Type B pancreatic cell (in vitro differentiated cells): ENCODE results near the gene WDFY2. TPM values are rescaled to one million over a fixed set of nuclear protein-coding genes. Genes with fewer than 3 reads are reported as not detected.
"Not testable (repeated sequence)": the region's sequence is repeated elsewhere in the genome, so short reads cannot be mapped to it uniquely, and the experiment has no call there.

Experiments
- DNase-seq: peaks from one replicate; pipeline ENCODE4 v3.0.0; 2021; ENCODE audit warnings: mixed read lengths; ENCODE audit not compliant: unreplicated experiment; ENCODE audit errors: extremely low spot score
- H3K27ac Mint-ChIP-seq: 2 replicates; pipeline ENCODE4 v1.8.0; 2021; ENCODE audit warnings: mild to moderate bottlenecking, mixed read lengths
- H3K27me3 Mint-ChIP-seq: 2 replicates; pipeline ENCODE4 v1.8.0; 2021; ENCODE audit warnings: mixed read lengths
- H3K36me3 Mint-ChIP-seq: 2 replicates; pipeline ENCODE4 v1.8.0; 2021; ENCODE audit warnings: mixed read lengths
- H3K4me1 Mint-ChIP-seq: one replicate; pipeline ENCODE4 v1.8.0; 2021; ENCODE audit warnings: mixed read lengths; ENCODE audit not compliant: unreplicated experiment
- H3K4me3 Mint-ChIP-seq: 2 replicates; pipeline ENCODE4 v1.8.0; 2021; ENCODE audit warnings: mild to moderate bottlenecking, mixed read lengths
- H3K9me3 Mint-ChIP-seq: 2 replicates; pipeline ENCODE4 v1.8.0; 2021; ENCODE audit warnings: mixed read lengths
- CTCF ChIP-seq: fragments of 200-600 bp; sonication (generic); conservative IDR thresholded peaks from 2 replicates; pipeline ENCODE4 v1.5.0; 2021; ENCODE audit warnings: antibody characterized with exemption, mild to moderate bottlenecking
- total RNA-seq: library from RNA; stranded (reverse); gene quantifications from 2 replicates; pipeline ENCODE4 v1.2.1, GENCODE V29; 2021; ENCODE audit warnings: low replicate concordance

Gene WDFY2
- total RNA-seq, 1 donor from 2014 or later: 20.3 TPM

- Mint-ChIP-seq H3K4me3 (peak overlapping the region; percentile 11), H3K4me1 (peaks cover 37% of the 10 kb centered on the region), H3K36me3 (no peaks in the 10 kb centered on the region), H3K9me3 (no peaks in the 10 kb centered on the region), H3K27ac (peak overlapping the region; percentile 40), H3K27me3 (no peaks in the 10 kb centered on the region)
- no peak for DNase-seq
- no peak for TF ChIP-seq CTCF
Observed at GRCh38 chr13:51542346-51543242, 41.7 kb upstream of the WDFY2 start.

GRCh38 chr13:51545446-51545845 is 38.8 kb upstream of the WDFY2 start:
- H3K4me3 Mint-ChIP-seq, H3K27ac Mint-ChIP-seq, H3K27me3 Mint-ChIP-seq, H3K36me3 Mint-ChIP-seq, DNase-seq, H3K9me3 Mint-ChIP-seq: not testable (repeated sequence)
- H3K4me1 Mint-ChIP-seq: peaks cover 33% of the 10 kb centered on the region

GRCh38 chr13:51547425-51548176 is 36.7 kb upstream of the WDFY2 start:
- Mint-ChIP-seq H3K4me3 (no peak overlapping the region), H3K9me3 (no peaks in the 10 kb centered on the region), H3K4me1 (peaks cover 15% of the 10 kb centered on the region), H3K27ac (no peak overlapping the region), H3K27me3 (no peaks in the 10 kb centered on the region), H3K36me3 (no peaks in the 10 kb centered on the region)
- no peak for TF ChIP-seq CTCF
- DNase-seq: no peak

GRCh38 chr13:51549050-51549449 is 35.2 kb upstream of the WDFY2 start:
- peak overlapping the region; percentile 35 for H3K27ac Mint-ChIP-seq
- H3K4me3 Mint-ChIP-seq: no peak overlapping the region
- no peaks in the 10 kb centered on the region for H3K9me3 Mint-ChIP-seq
- H3K4me1 Mint-ChIP-seq: peaks cover 11% of the 10 kb centered on the region
- no peaks in the 10 kb centered on the region for H3K36me3 Mint-ChIP-seq
- no peak for DNase-seq
- no peaks in the 10 kb centered on the region for H3K27me3 Mint-ChIP-seq
- no peak for TF ChIP-seq CTCF

GRCh38 chr13:51549593-51549992 is 34.7 kb upstream of the WDFY2 start:
- Mint-ChIP-seq H3K27me3 (no peaks in the 10 kb centered on the region), H3K4me3 (no peak overlapping the region), H3K36me3 (no peaks in the 10 kb centered on the region), H3K9me3 (no peaks in the 10 kb centered on the region), H3K27ac (no peak overlapping the region), H3K4me1 (peaks cover 11% of the 10 kb centered on the region)
- DNase-seq: no peak
- no peak for TF ChIP-seq CTCF

- Mint-ChIP-seq H3K27me3 (no peaks in the 10 kb centered on the region), H3K36me3 (no peaks in the 10 kb centered on the region), H3K27ac (no peak overlapping the region), H3K9me3 (no peaks in the 10 kb centered on the region), H3K4me3 (no peak overlapping the region), H3K4me1 (peaks cover 11% of the 10 kb centered on the region)
- no peak for DNase-seq
- no peak for TF ChIP-seq CTCF
Observed at GRCh38 chr13:51550151-51550550, 34.1 kb upstream of the WDFY2 start.
